NCI-H524 (cell line): ENCODE data around the gene ITGB4.
"Not testable (repeated sequence)": the region's sequence is repeated elsewhere in the genome, so short reads cannot be mapped to it uniquely, and the experiment has no call there.

Source experiments
- DNase-seq, 2 experiments: peaks; one replicate each; lab custom pipeline; 2025; lab: John Stamatoyannopoulos, UW

ITGB4 gene

GRCh38 chr17:75753514-75754377 lies 32.5 kb downstream of the ITGB4 start:
- DNase-seq = peak in 1 of 2 experiments; percentile 51

GRCh38 chr17:75754378-75755204 lies 33.3 kb downstream of the ITGB4 start:
- DNase-seq = no peak

GRCh38 chr17:75755205-75755901 lies 34.1 kb downstream of the ITGB4 start:
- DNase-seq = peak; percentile 75 to 84

GRCh38 chr17:75755990-75756389 lies 34.7 kb downstream of the ITGB4 start:
- no peak for DNase-seq

GRCh38 chr17:75756451-75757085 lies 35.3 kb downstream of the ITGB4 start:
- DNase-seq = no peak

- DNase-seq = no peak
Measured at GRCh38 chr17:75757086-75757681, 35.9 kb downstream of the ITGB4 start.

- peak in 1 of 2 experiments; percentile 38 for DNase-seq
Measured at GRCh38 chr17:75758131-75758905, 37.1 kb downstream of the ITGB4 start.

- no peak for DNase-seq
Measured at GRCh38 chr17:75759457-75759856, 38.2 kb downstream of the ITGB4 start.

- DNase-seq = not testable (repeated sequence)
Measured at GRCh38 chr17:75759978-75760640, 38.9 kb downstream of the ITGB4 start.

GRCh38 chr17:75762513-75763268 lies 41.4 kb downstream of the ITGB4 start:
- no peak for DNase-seq

- DNase-seq = no peak
Measured at GRCh38 chr17:75763269-75763607, 42.0 kb downstream of the ITGB4 start.

- DNase-seq = peak in 1 of 2 experiments; percentile 48
Measured at GRCh38 chr17:75763613-75764416, 42.6 kb downstream of the ITGB4 start.

GRCh38 chr17:75764417-75764710 lies 43.1 kb downstream of the ITGB4 start:
- no peak for DNase-seq

- peak; percentile 71 to 86 for DNase-seq
Measured at GRCh38 chr17:75764711-75765421, 43.6 kb downstream of the ITGB4 start, which contains the start of gene GALK1. GALK1 (minus strand) TSS chr17:75765192; CDS start chr17:75765136, 56 bp downstream.

GRCh38 chr17:75765981-75766380 lies 44.7 kb downstream of the ITGB4 start:
- peak in 1 of 2 experiments; percentile 40 for DNase-seq

GRCh38 chr17:75767881-75768280 lies 46.6 kb downstream of the ITGB4 start:
- no peak for DNase-seq

GRCh38 chr17:75769536-75769935 lies 48.3 kb downstream of the ITGB4 start:
- no peak for DNase-seq
